Common myeloid progenitor, CD34-positive (primary cell): ENCODE data around the gene KIF13A.
"Not testable (repeated sequence)": the region's sequence is repeated elsewhere in the genome, so short reads cannot be mapped to it uniquely, and the experiment has no call there.

Experiments
- CTCF ChIA-PET: fragments of 350-600 bp; sonication (Branson Sonifier 250); formaldehyde crosslinking; loops from one replicate; lab custom pipeline; 2021; ENCODE audit warnings: antibody characterized with exemption; lab: Charles Lee
- POLR2A ChIA-PET: fragments of 350-600 bp; sonication (Branson Sonifier 250); formaldehyde crosslinking; loops from one replicate; lab custom pipeline; 2021; ENCODE audit warnings: antibody characterized with exemption; lab: Charles Lee
- DNase-seq, 3 donors: peaks; one replicate each; pipeline versions ENCODE4 v3.0.0 to v3.0.0-alpha.2; 2013
- H3K27ac ChIP-seq, 2 experiments: 1 replicate in 1 of 2; 2 replicates in 1 of 2; pipeline ENCODE4 v1.7.0; 2013; ENCODE audit warnings: inconsistent platforms in 2 of 2, low read length in 2 of 2, mild to moderate bottlenecking in 2 of 2, low read depth in 1 of 2, moderate library complexity in 1 of 2; ENCODE audit not compliant: severe bottlenecking in 2 of 2, insufficient read depth in 1 of 2, poor library complexity in 1 of 2
- H3K27me3 ChIP-seq, 5 experiments: replicated peaks in 2 of 5; 1 replicate in 3 of 5; 2 replicates in 2 of 5; pipeline versions ENCODE4 v1.6.1 to v1.7.0; 2013; ENCODE audit warnings: low read length in 4 of 5, mild to moderate bottlenecking in 2 of 5, moderate library complexity in 2 of 5, inconsistent platforms in 1 of 5; ENCODE audit not compliant: insufficient read depth in 5 of 5, control insufficient read depth in 4 of 5
- H3K36me3 ChIP-seq, 4 experiments: 1 replicate in 2 of 4; 2 replicates in 2 of 4; pipeline versions ENCODE4 v1.6.1 to v1.7.0; 2013; ENCODE audit warnings: low read length in 3 of 4, control low read depth in 1 of 4, mild to moderate bottlenecking in 1 of 4; ENCODE audit not compliant: control insufficient read depth in 4 of 4, insufficient read depth in 4 of 4
- H3K4me1 ChIP-seq, 4 experiments: 1 replicate in 3 of 4; 2 replicates in 1 of 4; pipeline versions ENCODE4 v1.6.1 to v1.7.1; 2013; ENCODE audit warnings: low read length in 3 of 4, mild to moderate bottlenecking in 3 of 4, control low read depth in 1 of 4, inconsistent platforms in 1 of 4, moderate library complexity in 1 of 4; ENCODE audit not compliant: control insufficient read depth in 4 of 4, insufficient read depth in 4 of 4; ENCODE audit errors: control extremely low read depth in 1 of 4
- H3K4me3 ChIP-seq, 7 experiments: 1 replicate in 4 of 7; 2 replicates in 3 of 7; pipeline versions ENCODE4 v1.5.1 to v1.7.0; 2013; ENCODE audit warnings: mild to moderate bottlenecking in 7 of 7, low read length in 6 of 7, moderate library complexity in 6 of 7, inconsistent platforms in 2 of 7, low read depth in 2 of 7, control low read depth in 1 of 7; ENCODE audit not compliant: insufficient read depth in 4 of 7, control insufficient read depth in 1 of 7; ENCODE audit errors: extremely low read depth in 1 of 7
- H3K9me3 ChIP-seq, 5 experiments: 1 replicate in 4 of 5; 2 replicates in 1 of 5; pipeline versions ENCODE4 v1.6.1 to v1.7.1; 2013; ENCODE audit warnings: low read length in 4 of 5, mild to moderate bottlenecking in 2 of 5, inconsistent platforms in 1 of 5, low read depth in 1 of 5, moderate library complexity in 1 of 5; ENCODE audit not compliant: control insufficient read depth in 4 of 5, insufficient read depth in 2 of 5; ENCODE audit errors: control extremely low read depth in 1 of 5
- WGBS: methylation state at CpG from one replicate; pipeline ENCODE4 v1.1.5; 2013; ENCODE audit not compliant: insufficient coverage; 5-methylcytosine and 5-hydroxymethylcytosine counted together

KIF13A gene

GRCh38 chr6:17762651-17763050, 224.8 kb downstream of the KIF13A start:
- no peaks in the 10 kb centered on the region for H3K4me1 ChIP-seq
- no peak overlapping the region for H3K4me3 ChIP-seq
- no peak overlapping the region for H3K27ac ChIP-seq
- peaks cover 15 to 31% (median 25%) of the 10 kb centered on the region in 4 experiments for H3K36me3 ChIP-seq
- ChIA-PET POLR2A (no interaction called here), CTCF (interaction anchor here (1.0 kb wide), 1 partner anchor 11 kb away, joined by 3 read pairs; no protein-coding TSS in a partner anchor)
- H3K27me3 ChIP-seq, result no peaks in the 10 kb centered on the region
- DNase-seq, result no peak
- no CpG with 5 or more reads among the region's 2 CpGs for WGBS
- H3K9me3 ChIP-seq, result no peaks in the 10 kb centered on the region

- 100% methylated on average over 1 of the region's 6 CpGs for WGBS
- Histone ChIP-seq H3K36me3 (peaks cover 8 to 19% (median 11%) of the 10 kb centered on the region in 4 experiments), H3K4me3 (no peak overlapping the region), H3K4me1 (no peaks in the 10 kb centered on the region), H3K27me3 (no peaks in the 10 kb centered on the region), H3K27ac (no peak overlapping the region), H3K9me3 (no peaks in the 10 kb centered on the region)
- CTCF ChIA-PET, result interaction anchor here (1.0 to 1.3 kb wide), 2 partner anchors 16 to 174 kb away, joined by 3 to 4 read pairs; no protein-coding TSS in a partner anchor
- POLR2A ChIA-PET, result no interaction called here
- DNase-seq, result no peak
Observed at GRCh38 chr6:17758119-17758518, 229.3 kb downstream of the KIF13A start.

GRCh38 chr6:17754254-17754653, 233.2 kb downstream of the KIF13A start:
- peak in 2 of 3 donors; percentile 5 to 10 for DNase-seq
- no peaks in the 10 kb centered on the region for H3K9me3 ChIP-seq
- H3K27me3 ChIP-seq, result no peaks in the 10 kb centered on the region
- ChIA-PET POLR2A (no interaction called here), CTCF (interaction anchor here (1.1 to 1.7 kb wide), 2 partner anchors 12 to 36 kb away, joined by 3 to 4 read pairs; no protein-coding TSS in a partner anchor)
- WGBS, result 86% methylated on average over 1 of the region's 3 CpGs
- no peak overlapping the region for H3K4me3 ChIP-seq
- H3K4me1 ChIP-seq, result no peaks in the 10 kb centered on the region
- H3K36me3 ChIP-seq, result peaks cover 0 to 4% (median 1%) of the 10 kb centered on the region in 4 experiments
- no peak overlapping the region for H3K27ac ChIP-seq

- WGBS, result 94% methylated on average over 29 of the region's 35 CpGs
- H3K27me3 ChIP-seq, H3K4me3 ChIP-seq, DNase-seq, H3K9me3 ChIP-seq, H3K27ac ChIP-seq, H3K4me1 ChIP-seq, H3K36me3 ChIP-seq: not testable (repeated sequence)
- ChIA-PET CTCF (interaction anchor here (0.7 kb wide), 1 partner anchor 30 kb away, joined by 3 read pairs; no protein-coding TSS in a partner anchor), POLR2A (interaction anchor here (0.6 kb wide), 1 partner anchor 16 kb away, joined by 3 read pairs; no protein-coding TSS in a partner anchor)
Observed at GRCh38 chr6:17745324-17745723, 242.1 kb downstream of the KIF13A start.

- CTCF ChIA-PET, result interaction anchor here (0.6 to 1.3 kb wide), 3 partner anchors 31 to 112 kb away, joined by 3 read pairs; no protein-coding TSS in a partner anchor
- WGBS, result over 99% methylated on average over 10 of the region's 13 CpGs
Observed at GRCh38 chr6:17744757-17745308, 242.6 kb downstream of the KIF13A start.

GRCh38 chr6:17744019-17744756, 243.2 kb downstream of the KIF13A start:
- no peak for DNase-seq
- ChIA-PET CTCF (interaction anchor here (0.6 to 1.3 kb wide), 4 partner anchors 11 to 890 kb away, joined by 3 to 4 read pairs (median 3); no protein-coding TSS in a partner anchor), POLR2A (interaction anchor here (1.1 kb wide), 1 partner anchor 10 kb away, joined by 3 read pairs; no protein-coding TSS in a partner anchor)
- Histone ChIP-seq H3K27ac (no peak overlapping the region), H3K4me3 (peak overlapping the region in 1 of 7 experiments; percentile 20), H3K36me3 (no peaks in the 10 kb centered on the region), H3K4me1 (peaks cover 0 to 6% (median 3%) of the 10 kb centered on the region in 4 experiments), H3K27me3 (no peaks in the 10 kb centered on the region), H3K9me3 (no peaks in the 10 kb centered on the region)
- WGBS, result 67% methylated on average over 6 of the region's 11 CpGs

More at GRCh38 chr6:17744757-17745308, 242.6 kb downstream of the KIF13A start:
- not testable (repeated sequence) for H3K4me3 ChIP-seq, H3K4me1 ChIP-seq, H3K27ac ChIP-seq, H3K27me3 ChIP-seq, DNase-seq, H3K36me3 ChIP-seq, H3K9me3 ChIP-seq
- POLR2A ChIA-PET, result interaction anchor here (0.6 kb wide), 1 partner anchor 17 kb away, joined by 3 read pairs; no protein-coding TSS in a partner anchor
